ENCODE data around the gene TNFAIP2. TPM values are rescaled to one million over a fixed set of nuclear protein-coding genes. Genes with fewer than 3 reads are reported as not detected.

TNFAIP2 gene
- total RNA-seq, 4 donors from 2014 or later, result 14.8 to 72.9 (median 22.3) TPM

- Histone ChIP-seq H3K27me3 (peaks cover 4 to 22% (median 9%) of the 10 kb centered on the region in 3 donors), H3K4me3 (no peak overlapping the region), H3K4me1 (no peaks in the 10 kb centered on the region), H3K9me3 (no peaks in the 10 kb centered on the region), H3K27ac (no peak overlapping the region), H3K36me3 (no peaks in the 10 kb centered on the region)
- TF ChIP-seq CTCF (IDR thresholded peaks at IDR 0.05 in 4 of 5, conservative IDR thresholded peaks at IDR 0.05 in 1 of 5), result no peak
- TF ChIP-seq POLR2A (IDR thresholded peaks at IDR 0.05), result no peak
- intact Hi-C loops (cut with DNase I; ENCODE audit: low total_unique reads) (no loop called here), in situ Hi-C loops (cut with MboI; ENCODE audit: low sequenced_read_pairs in 4 of 4) (loop anchor here in 1 of 4 donors (25.0 kb wide), 1 partner anchor 202 kb away; no protein-coding TSS in a partner anchor)
- ATAC-seq, result no peak
- DNase-seq, result no peak
Measured at GRCh38 chr14:103085106-103086091, 37.9 kb upstream of the TNFAIP2 start.

GRCh38 chr14:103086771-103087342 lies 36.4 kb upstream of the TNFAIP2 start:
- ATAC-seq (no peak), DNase-seq (no peak)
- intact Hi-C loops (cut with DNase I; ENCODE audit: low total_unique reads), result no loop called here
- in situ Hi-C loops (cut with MboI; ENCODE audit: low sequenced_read_pairs in 4 of 4), result loop anchor here in 1 of 4 donors (25.0 kb wide), 1 partner anchor 200 kb away; no protein-coding TSS in a partner anchor
- Histone ChIP-seq H3K36me3 (no peaks in the 10 kb centered on the region), H3K4me1 (peaks cover 0 to 8% of the 10 kb centered on the region in 2 donors), H3K27me3 (peaks cover 4 to 22% (median 7%) of the 10 kb centered on the region in 3 donors), H3K4me3 (no peak overlapping the region), H3K27ac (no peak overlapping the region), H3K9me3 (no peaks in the 10 kb centered on the region)
- no peak for TF ChIP-seq POLR2A (IDR thresholded peaks at IDR 0.05)
- no peak for TF ChIP-seq CTCF (IDR thresholded peaks at IDR 0.05 in 4 of 5, conservative IDR thresholded peaks at IDR 0.05 in 1 of 5)

GRCh38 chr14:103087343-103087835 lies 35.9 kb upstream of the TNFAIP2 start:
- Histone ChIP-seq H3K4me1 (peaks cover 0 to 8% of the 10 kb centered on the region in 2 donors), H3K36me3 (no peaks in the 10 kb centered on the region), H3K27ac (no peak overlapping the region), H3K4me3 (no peak overlapping the region), H3K27me3 (peaks cover 4 to 17% (median 7%) of the 10 kb centered on the region in 3 donors), H3K9me3 (no peaks in the 10 kb centered on the region)
- ATAC-seq (no peak), DNase-seq (no peak)
- TF ChIP-seq CTCF (IDR thresholded peaks at IDR 0.05 in 4 of 5, conservative IDR thresholded peaks at IDR 0.05 in 1 of 5), result no peak
- no peak for TF ChIP-seq POLR2A (IDR thresholded peaks at IDR 0.05)
- in situ Hi-C loops (cut with MboI; ENCODE audit: low sequenced_read_pairs in 4 of 4), result loop anchor here in 1 of 4 donors (25.0 kb wide), 1 partner anchor 200 kb away; no protein-coding TSS in a partner anchor
- intact Hi-C loops (cut with DNase I; ENCODE audit: low total_unique reads), result no loop called here

DNA sequence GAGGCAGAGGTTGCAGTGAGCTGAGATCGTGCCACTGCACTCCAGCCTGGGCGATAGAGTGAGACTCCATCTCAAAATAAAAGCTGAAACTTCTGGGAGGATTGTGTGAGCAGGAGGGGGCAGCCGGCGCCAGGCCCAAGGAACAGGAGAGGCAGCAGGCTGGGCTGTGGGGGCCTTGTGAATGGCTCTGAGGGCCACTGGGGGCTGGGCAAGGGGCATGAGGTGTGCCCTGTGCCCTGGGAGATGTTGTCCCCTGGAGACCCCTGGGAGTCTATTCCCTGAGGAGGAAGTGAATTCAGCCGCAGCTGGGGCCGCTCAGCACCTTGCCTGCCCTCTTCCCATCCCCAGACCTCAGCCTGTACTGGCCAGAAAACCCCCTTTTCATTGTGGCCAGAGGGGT lies 34.3 kb upstream of the TNFAIP2 start:
- Histone ChIP-seq H3K9me3 (no peaks in the 10 kb centered on the region), H3K27ac (no peak overlapping the region), H3K4me1 (peaks cover 0 to 8% of the 10 kb centered on the region in 2 donors), H3K4me3 (no peak overlapping the region), H3K27me3 (peaks cover 4 to 14% (median 5%) of the 10 kb centered on the region in 3 donors), H3K36me3 (no peaks in the 10 kb centered on the region)
- ATAC-seq (no peak), DNase-seq (no peak)
- no peak for TF ChIP-seq CTCF (IDR thresholded peaks at IDR 0.05 in 4 of 5, conservative IDR thresholded peaks at IDR 0.05 in 1 of 5)
- TF ChIP-seq POLR2A (IDR thresholded peaks at IDR 0.05), result no peak
- intact Hi-C loops (cut with DNase I; ENCODE audit: low total_unique reads) (no loop called here), in situ Hi-C loops (cut with MboI; ENCODE audit: low sequenced_read_pairs in 4 of 4) (loop anchor here in 1 of 4 donors (25.0 kb wide), 1 partner anchor 198 kb away; no protein-coding TSS in a partner anchor)
